SK-N-SH (cell line): ENCODE results near the gene EYA2.

Experiments used
- EP300 ChIP-seq, 2 experiments: IDR thresholded peaks; 2 replicates each; pipeline versions ENCODE4 v1.4.0 to v1.6.1; 2012; ENCODE audit warnings: borderline replicate concordance in 1 of 2, low read depth in 1 of 2, low read length in 1 of 2
- JUND ChIP-seq: IDR thresholded peaks from 2 replicates; pipeline ENCODE4 v1.4.0; 2012
- POLR2AphosphoS5 ChIP-seq: IDR thresholded peaks from 2 replicates; pipeline ENCODE4 v1.6.1; 2012; ENCODE audit warnings: low read depth, low read length
- RAD21 ChIP-seq: IDR thresholded peaks from 2 replicates; pipeline ENCODE4 v1.6.1; 2012; ENCODE audit warnings: mild to moderate bottlenecking, low read length
- SMC3 ChIP-seq: IDR thresholded peaks from 2 replicates; pipeline ENCODE4 v1.6.1; 2012; ENCODE audit warnings: low read depth, low read length, improper control_type of control experiment
- TF ChIP-seq, protein P1 (sequence below): fragments of 200-600 bp; sonication (generic); IDR thresholded peaks from 2 replicates; pipeline ENCODE4 v1.6.1; 2017; ENCODE audit warnings: antibody characterized with exemption, mild to moderate bottlenecking, moderate library complexity
- TF ChIP-seq, protein P2 (sequence below): IDR thresholded peaks from 2 replicates; pipeline ENCODE4; 2012
- TF ChIP-seq, protein P3 (sequence below): IDR thresholded peaks from 2 replicates; pipeline ENCODE4 v1.6.1; 2012; ENCODE audit warnings: mild to moderate bottlenecking, low read depth, low read length, moderate library complexity

DNA sequence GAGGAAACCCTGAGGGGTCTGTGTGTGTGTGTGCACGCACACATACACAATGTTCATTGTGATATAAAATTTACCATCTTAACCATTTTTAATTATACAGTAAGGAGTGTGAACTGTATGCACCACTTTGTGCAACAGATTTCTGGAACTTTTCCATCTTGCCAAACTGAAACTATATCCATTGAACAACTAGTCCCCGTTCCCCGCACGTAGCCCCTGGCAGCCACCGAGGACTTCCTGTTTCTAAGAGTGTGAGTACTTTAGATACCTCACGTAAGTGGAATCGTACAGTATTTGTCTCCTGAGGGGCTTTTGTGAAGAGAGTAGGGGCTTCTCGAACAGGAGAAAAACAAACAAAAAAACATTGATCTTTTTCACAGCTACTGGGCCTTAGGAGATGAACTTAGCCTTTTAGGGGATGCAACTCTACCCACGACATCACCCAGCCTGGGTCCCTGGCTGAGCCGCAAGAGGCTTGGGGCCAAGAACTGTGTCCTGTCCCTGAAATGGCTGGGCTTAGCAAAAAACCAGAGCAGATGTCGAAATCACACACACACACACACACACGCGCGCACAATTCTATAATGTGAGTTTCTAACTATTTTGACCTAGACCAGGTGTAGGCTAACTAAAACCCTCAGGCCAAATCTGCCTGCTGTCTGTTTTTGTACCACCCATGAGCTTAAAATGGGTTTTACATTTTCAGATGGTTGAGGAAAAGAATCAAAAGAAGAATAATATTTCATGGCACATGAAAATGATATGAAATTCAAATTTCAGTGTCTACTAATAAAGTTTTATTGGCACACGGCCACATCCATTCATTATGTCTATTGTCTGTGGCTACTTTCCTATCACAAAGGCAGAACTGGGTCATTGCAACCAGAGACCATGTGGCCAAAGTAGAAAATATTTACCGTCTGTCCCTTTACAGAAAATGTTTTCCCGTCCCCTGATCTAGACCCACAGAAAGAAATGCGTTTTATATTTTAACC is 144.2 kb downstream of the EYA2 start:
- TF ChIP-seq, protein P1, sequence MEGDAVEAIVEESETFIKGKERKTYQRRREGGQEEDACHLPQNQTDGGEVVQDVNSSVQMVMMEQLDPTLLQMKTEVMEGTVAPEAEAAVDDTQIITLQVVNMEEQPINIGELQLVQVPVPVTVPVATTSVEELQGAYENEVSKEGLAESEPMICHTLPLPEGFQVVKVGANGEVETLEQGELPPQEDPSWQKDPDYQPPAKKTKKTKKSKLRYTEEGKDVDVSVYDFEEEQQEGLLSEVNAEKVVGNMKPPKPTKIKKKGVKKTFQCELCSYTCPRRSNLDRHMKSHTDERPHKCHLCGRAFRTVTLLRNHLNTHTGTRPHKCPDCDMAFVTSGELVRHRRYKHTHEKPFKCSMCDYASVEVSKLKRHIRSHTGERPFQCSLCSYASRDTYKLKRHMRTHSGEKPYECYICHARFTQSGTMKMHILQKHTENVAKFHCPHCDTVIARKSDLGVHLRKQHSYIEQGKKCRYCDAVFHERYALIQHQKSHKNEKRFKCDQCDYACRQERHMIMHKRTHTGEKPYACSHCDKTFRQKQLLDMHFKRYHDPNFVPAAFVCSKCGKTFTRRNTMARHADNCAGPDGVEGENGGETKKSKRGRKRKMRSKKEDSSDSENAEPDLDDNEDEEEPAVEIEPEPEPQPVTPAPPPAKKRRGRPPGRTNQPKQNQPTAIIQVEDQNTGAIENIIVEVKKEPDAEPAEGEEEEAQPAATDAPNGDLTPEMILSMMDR = no peak
- TF ChIP-seq JUND (no peak), SMC3 (no peak), EP300 (IDR thresholded peaks at IDR 0.05; ENCODE audit: borderline replicate concordance in 1 of 2, low read depth in 1 of 2, low read length in 1 of 2) (no peak), POLR2AphosphoS5 (no peak), RAD21 (no peak)
- TF ChIP-seq, protein P2, sequence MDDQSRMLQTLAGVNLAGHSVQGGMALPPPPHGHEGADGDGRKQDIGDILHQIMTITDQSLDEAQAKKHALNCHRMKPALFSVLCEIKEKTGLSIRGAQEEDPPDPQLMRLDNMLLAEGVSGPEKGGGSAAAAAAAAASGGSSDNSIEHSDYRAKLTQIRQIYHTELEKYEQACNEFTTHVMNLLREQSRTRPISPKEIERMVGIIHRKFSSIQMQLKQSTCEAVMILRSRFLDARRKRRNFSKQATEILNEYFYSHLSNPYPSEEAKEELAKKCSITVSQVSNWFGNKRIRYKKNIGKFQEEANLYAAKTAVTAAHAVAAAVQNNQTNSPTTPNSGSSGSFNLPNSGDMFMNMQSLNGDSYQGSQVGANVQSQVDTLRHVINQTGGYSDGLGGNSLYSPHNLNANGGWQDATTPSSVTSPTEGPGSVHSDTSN = no peak
- TF ChIP-seq, protein P3, sequence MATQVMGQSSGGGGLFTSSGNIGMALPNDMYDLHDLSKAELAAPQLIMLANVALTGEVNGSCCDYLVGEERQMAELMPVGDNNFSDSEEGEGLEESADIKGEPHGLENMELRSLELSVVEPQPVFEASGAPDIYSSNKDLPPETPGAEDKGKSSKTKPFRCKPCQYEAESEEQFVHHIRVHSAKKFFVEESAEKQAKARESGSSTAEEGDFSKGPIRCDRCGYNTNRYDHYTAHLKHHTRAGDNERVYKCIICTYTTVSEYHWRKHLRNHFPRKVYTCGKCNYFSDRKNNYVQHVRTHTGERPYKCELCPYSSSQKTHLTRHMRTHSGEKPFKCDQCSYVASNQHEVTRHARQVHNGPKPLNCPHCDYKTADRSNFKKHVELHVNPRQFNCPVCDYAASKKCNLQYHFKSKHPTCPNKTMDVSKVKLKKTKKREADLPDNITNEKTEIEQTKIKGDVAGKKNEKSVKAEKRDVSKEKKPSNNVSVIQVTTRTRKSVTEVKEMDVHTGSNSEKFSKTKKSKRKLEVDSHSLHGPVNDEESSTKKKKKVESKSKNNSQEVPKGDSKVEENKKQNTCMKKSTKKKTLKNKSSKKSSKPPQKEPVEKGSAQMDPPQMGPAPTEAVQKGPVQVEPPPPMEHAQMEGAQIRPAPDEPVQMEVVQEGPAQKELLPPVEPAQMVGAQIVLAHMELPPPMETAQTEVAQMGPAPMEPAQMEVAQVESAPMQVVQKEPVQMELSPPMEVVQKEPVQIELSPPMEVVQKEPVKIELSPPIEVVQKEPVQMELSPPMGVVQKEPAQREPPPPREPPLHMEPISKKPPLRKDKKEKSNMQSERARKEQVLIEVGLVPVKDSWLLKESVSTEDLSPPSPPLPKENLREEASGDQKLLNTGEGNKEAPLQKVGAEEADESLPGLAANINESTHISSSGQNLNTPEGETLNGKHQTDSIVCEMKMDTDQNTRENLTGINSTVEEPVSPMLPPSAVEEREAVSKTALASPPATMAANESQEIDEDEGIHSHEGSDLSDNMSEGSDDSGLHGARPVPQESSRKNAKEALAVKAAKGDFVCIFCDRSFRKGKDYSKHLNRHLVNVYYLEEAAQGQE = no peak
